A549 (cell line): ENCODE measurements around the gene C2orf72.

Experiments
- JUNB ChIP-seq: fragments of >200 bp; sonication (Bioruptor Twin); formaldehyde crosslinking; IDR thresholded peaks from 2 replicates; pipeline ENCODE4 v1.6.1; 2016
- MAZ ChIP-seq: fragments of 150-350 bp; IDR thresholded peaks from 2 replicates; pipeline ENCODE4 v1.6.1; 2014; ENCODE audit warnings: antibody characterized with exemption, low read depth, low read length, borderline replicate concordance
- TF ChIP-seq, protein P1 (sequence below): fragments of >200 bp; sonication (Bioruptor Twin); formaldehyde crosslinking; IDR thresholded peaks from 3 replicates; pipeline ENCODE4 v1.5.1; 2016

DNA sequence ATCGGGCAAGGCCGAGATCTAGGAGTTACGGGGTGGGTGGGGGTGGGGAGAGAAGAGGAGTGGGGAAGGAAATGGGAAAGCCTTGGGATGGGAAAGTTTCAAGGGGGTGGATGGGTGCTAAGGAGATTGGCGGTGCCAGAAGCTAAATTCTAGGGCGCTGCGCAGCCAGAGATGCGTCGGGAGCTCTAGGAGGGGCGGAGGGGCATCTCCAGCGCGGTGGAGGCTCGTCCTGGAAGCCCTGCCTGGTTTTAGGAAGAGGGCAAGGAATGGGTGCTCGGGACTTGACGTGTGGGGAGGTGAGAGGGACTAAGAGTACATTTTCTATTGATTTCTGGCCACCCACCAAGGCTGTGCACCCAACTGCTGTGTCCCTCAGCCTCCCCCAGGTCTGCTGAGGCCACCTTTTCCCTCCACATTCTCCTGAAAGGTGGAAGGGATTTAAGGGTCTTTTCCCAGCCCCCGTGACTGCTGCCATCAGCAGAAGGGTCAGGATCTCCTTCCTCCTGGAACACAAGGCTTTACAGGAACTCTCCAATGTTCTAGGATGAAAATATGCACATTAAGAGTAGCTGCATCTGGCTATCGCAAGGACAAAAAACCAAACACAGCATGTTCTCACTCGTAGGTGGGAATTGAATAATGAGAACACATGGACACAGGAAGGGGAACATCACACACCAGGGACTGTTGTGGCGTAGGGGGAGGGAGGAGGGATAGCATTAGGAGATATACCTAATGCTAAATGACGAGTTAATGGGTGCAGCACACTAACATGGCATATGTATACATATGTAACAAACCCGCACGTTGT lies 1.4 kb downstream of the C2orf72 start:
- TF ChIP-seq MAZ (no peak), JUNB (no peak)
- TF ChIP-seq, protein P1, sequence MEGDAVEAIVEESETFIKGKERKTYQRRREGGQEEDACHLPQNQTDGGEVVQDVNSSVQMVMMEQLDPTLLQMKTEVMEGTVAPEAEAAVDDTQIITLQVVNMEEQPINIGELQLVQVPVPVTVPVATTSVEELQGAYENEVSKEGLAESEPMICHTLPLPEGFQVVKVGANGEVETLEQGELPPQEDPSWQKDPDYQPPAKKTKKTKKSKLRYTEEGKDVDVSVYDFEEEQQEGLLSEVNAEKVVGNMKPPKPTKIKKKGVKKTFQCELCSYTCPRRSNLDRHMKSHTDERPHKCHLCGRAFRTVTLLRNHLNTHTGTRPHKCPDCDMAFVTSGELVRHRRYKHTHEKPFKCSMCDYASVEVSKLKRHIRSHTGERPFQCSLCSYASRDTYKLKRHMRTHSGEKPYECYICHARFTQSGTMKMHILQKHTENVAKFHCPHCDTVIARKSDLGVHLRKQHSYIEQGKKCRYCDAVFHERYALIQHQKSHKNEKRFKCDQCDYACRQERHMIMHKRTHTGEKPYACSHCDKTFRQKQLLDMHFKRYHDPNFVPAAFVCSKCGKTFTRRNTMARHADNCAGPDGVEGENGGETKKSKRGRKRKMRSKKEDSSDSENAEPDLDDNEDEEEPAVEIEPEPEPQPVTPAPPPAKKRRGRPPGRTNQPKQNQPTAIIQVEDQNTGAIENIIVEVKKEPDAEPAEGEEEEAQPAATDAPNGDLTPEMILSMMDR, result no peak
